Erythroblast (primary cell): ENCODE measurements around the gene VEPH1.

ENCODE experiments used
- GATA1 ChIP-seq: IDR thresholded peaks from 2 replicates; pipeline ENCODE4 v1.6.1; 2011; ENCODE audit warnings: low read depth, mild to moderate bottlenecking, control low read depth, low read length, moderate library complexity
- POLR2A ChIP-seq: IDR thresholded peaks from 2 replicates; pipeline ENCODE4 v1.6.1; 2011; ENCODE audit warnings: mild to moderate bottlenecking, low read length

GRCh38 chr3:157444797-157445184 lies 58.4 kb downstream of the VEPH1 start:
- TF ChIP-seq POLR2A = no peak
- TF ChIP-seq GATA1 = no peak
